Activated CD8-positive, alpha-beta T cell treated with anti-CD3 and anti-CD28 coated beads for 36 hours (primary cell): ENCODE data around the gene APOBEC3B. TPM values are rescaled to one million over a fixed set of nuclear protein-coding genes. Genes with fewer than 3 reads are reported as not detected.

Experiments used
- ATAC-seq: fragments of 200-7000 bp; cut with Tn5 transposase; one replicate; pipeline ENCODE4 v1.10.0; 2021; ENCODE audit warnings: mild to moderate bottlenecking, moderate library complexity
- CTCF ChIA-PET: fragments of 350-600 bp; sonication (Branson Sonifier 250); formaldehyde crosslinking; loops from one replicate; lab custom pipeline; 2021; ENCODE audit warnings: antibody characterized with exemption; lab: Charles Lee
- POLR2A ChIA-PET: fragments of 350-600 bp; sonication (Branson Sonifier 250); formaldehyde crosslinking; loops from one replicate; lab custom pipeline; 2021; ENCODE audit warnings: antibody characterized with exemption; lab: Charles Lee
- DNase-seq: peaks from one replicate; pipeline ENCODE4 v3.0.0-alpha.2; 2020
- H3K27ac Mint-ChIP-seq: one replicate; pipeline ENCODE4 v1.8.0; 2021; ENCODE audit warnings: mild to moderate bottlenecking, mixed read lengths
- H3K27me3 Mint-ChIP-seq: one replicate; pipeline ENCODE4 v1.8.0; 2021; ENCODE audit warnings: mixed read lengths
- H3K36me3 Mint-ChIP-seq: one replicate; pipeline ENCODE4 v1.8.0; 2021; ENCODE audit warnings: low read depth, mixed read lengths
- H3K4me1 Mint-ChIP-seq: one replicate; pipeline ENCODE4 v1.8.0; 2021; ENCODE audit warnings: low read depth, mixed read lengths
- H3K4me3 Mint-ChIP-seq: one replicate; pipeline ENCODE4 v1.8.0; 2021; ENCODE audit warnings: mild to moderate bottlenecking, moderate library complexity, mixed read lengths
- H3K9me3 Mint-ChIP-seq: one replicate; pipeline ENCODE4 v1.8.0; 2021; ENCODE audit warnings: mixed read lengths
- CTCF ChIP-seq: fragments of 200-600 bp; IDR thresholded peaks from one replicate; pipeline ENCODE4 v1.8.0; 2022; ENCODE audit warnings: antibody characterized with exemption, mild to moderate bottlenecking
- intact Hi-C: fragments of 100-400 bp; cut with micrococcal nuclease; formaldehyde crosslinking; loops from one replicate; pipeline ENCODE4 v1.10.0; 2022
- total RNA-seq, 2 experiments: library from RNA; stranded (reverse); gene quantifications; one replicate each; pipeline ENCODE4 v1.2.3, GENCODE V29; 2021

The APOBEC3B gene
- total RNA-seq, 2 experiments from 2014 or later, result 5.0 to 5.1 TPM

GRCh38 chr22:39021552-39022250 is 39.6 kb downstream of the APOBEC3B start:
- no peak for TF ChIP-seq CTCF
- H3K4me3 Mint-ChIP-seq, result peak overlapping the region; percentile 96
- CTCF ChIA-PET, result interaction anchor here (0.8 to 1.4 kb wide), 3 partner anchors 19 to 284 kb away, joined by 3 to 6 read pairs (median 3); no protein-coding TSS in a partner anchor
- no peak for ATAC-seq
- intact Hi-C loops, result no loop called here
- H3K4me1 Mint-ChIP-seq, result peaks cover 49% of the 10 kb centered on the region
- no peak for DNase-seq
- H3K9me3 Mint-ChIP-seq, result no peaks in the 10 kb centered on the region
- POLR2A ChIA-PET, result interaction anchor here (0.7 kb wide), 1 partner anchor 220 kb away, joined by 3 read pairs; no protein-coding TSS in a partner anchor
- H3K27ac Mint-ChIP-seq, result peak overlapping the region; percentile 95
- peaks cover 37% of the 10 kb centered on the region for H3K36me3 Mint-ChIP-seq
- H3K27me3 Mint-ChIP-seq, result no peaks in the 10 kb centered on the region

DNA sequence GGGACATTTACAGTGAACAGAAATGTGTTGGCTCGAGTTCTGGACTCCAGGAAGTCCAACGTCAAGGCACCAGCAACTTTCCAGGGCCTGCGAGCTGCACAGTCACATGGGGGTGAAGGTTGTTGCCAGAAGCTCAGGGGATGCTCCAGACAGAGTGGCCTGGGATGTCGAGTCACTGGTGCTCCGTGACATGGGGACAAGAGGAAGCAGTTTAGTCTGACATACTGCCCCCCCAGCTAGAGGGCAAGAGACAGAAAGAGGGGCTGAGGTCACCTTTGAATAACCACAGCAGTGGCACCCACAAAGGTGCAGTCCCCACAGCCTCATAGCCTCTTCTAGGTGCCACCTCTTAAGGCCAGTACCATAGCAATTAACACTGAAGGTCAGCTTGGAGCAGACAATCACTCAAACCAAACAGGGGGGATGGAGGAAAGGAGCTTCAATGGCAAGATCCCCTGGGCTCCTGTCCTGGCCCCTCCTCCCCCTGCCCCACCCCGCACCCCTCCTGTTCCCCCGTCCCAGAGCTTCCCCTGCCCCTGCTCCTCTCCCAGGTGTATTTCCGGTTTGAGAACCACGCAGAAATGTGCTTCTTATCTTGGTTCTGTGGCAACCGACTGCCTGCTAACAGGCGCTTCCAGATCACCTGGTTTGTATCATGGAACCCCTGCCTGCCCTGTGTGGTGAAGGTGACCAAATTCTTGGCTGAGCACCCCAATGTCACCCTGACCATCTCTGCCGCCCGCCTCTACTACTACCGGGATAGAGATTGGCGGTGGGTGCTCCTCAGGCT is 42.6 kb downstream of the APOBEC3B start:
- TF ChIP-seq CTCF, result no peak
- ATAC-seq (no peak), DNase-seq (peak; percentile 28)
- intact Hi-C loops, result no loop called here
- Mint-ChIP-seq H3K4me1 (peaks cover 50% of the 10 kb centered on the region), H3K27me3 (no peaks in the 10 kb centered on the region), H3K27ac (peak overlapping the region; percentile 65), H3K36me3 (peaks cover 35% of the 10 kb centered on the region), H3K9me3 (no peaks in the 10 kb centered on the region), H3K4me3 (peak overlapping the region; percentile 51)
- CTCF ChIA-PET, result no interaction called here
- POLR2A ChIA-PET, result interaction anchor here (1.0 to 1.3 kb wide), 2 partner anchors 10 to 41 kb away, joined by 3 read pairs; no protein-coding TSS in a partner anchor

DNA sequence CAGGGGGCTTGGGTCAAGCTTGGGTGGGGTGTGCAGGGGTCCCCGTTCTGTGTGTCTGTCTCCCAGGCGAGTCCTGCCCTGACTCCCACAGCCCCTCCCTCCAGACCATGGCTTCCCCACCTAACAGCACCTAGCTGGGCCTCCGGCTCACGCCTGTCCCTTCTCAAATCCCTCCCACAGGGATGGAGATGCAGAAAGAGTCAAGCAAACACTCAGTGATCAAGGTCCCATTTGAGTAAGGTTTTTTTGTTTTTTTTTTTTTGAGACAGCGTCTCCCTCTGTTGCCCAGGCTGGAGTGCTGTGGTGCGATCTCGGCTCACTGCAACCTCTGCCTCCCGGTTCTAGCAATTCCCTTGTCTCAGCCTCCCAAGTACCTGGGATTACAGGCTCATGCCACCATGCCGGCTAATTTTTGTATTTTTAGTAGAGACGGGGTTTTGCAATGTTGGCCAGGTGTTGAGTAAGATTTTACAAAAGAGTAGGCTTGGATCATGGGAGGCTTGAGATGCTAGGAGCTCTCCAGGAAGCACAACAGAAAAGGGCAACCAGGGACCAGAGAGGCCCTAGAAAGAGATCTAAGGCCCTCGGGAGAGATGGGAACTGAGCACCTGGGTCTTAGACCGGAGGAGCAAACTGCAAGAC is 44.5 kb downstream of the APOBEC3B start:
- peaks cover 30% of the 10 kb centered on the region for H3K36me3 Mint-ChIP-seq
- intact Hi-C loops, result no loop called here
- ChIA-PET CTCF (no interaction called here), POLR2A (no interaction called here)
- DNase-seq, result no peak
- ATAC-seq, result no peak
- H3K9me3 Mint-ChIP-seq, result no peaks in the 10 kb centered on the region
- no peak overlapping the region for H3K4me3 Mint-ChIP-seq
- H3K27ac Mint-ChIP-seq, result peak overlapping the region; percentile 80
- no peaks in the 10 kb centered on the region for H3K27me3 Mint-ChIP-seq
- TF ChIP-seq CTCF, result no peak
- peaks cover 44% of the 10 kb centered on the region for H3K4me1 Mint-ChIP-seq

- intact Hi-C loops, result no loop called here
- POLR2A ChIA-PET, result no interaction called here
- H3K27ac Mint-ChIP-seq, result peak overlapping the region; percentile 84
- peaks cover 25% of the 10 kb centered on the region for H3K36me3 Mint-ChIP-seq
- ATAC-seq, result no peak
- H3K27me3 Mint-ChIP-seq, result no peaks in the 10 kb centered on the region
- no peaks in the 10 kb centered on the region for H3K9me3 Mint-ChIP-seq
- no peak for TF ChIP-seq CTCF
- H3K4me1 Mint-ChIP-seq, result peaks cover 37% of the 10 kb centered on the region
- H3K4me3 Mint-ChIP-seq, result no peak overlapping the region
- no peak for DNase-seq
- CTCF ChIA-PET, result no interaction called here
Observed at GRCh38 chr22:39027717-39028116, 45.6 kb downstream of the APOBEC3B start.
